Omental fat pad (tissue), 4 donors: Measurements from ENCODE around the gene ADAM12. TPM values are rescaled to one million over a fixed set of nuclear protein-coding genes. Genes with fewer than 3 reads are reported as not detected.
"Not testable (repeated sequence)": the region's sequence is repeated elsewhere in the genome, so short reads cannot be mapped to it uniquely, and the experiment has no call there.

Experiments used
- ATAC-seq: fragments of 150-250 bp; one replicate; pipeline ENCODE4 v1.9.1; 2016; ENCODE audit warnings: mild to moderate bottlenecking, moderate library complexity; ENCODE audit not compliant: low FRiP score
- DNase-seq: peaks from one replicate; pipeline ENCODE4 v3.0.0-alpha.2; 2019; ENCODE audit warnings: low spot score
- CTCF ChIP-seq, 3 donors: fragments of 450-650 bp; IDR thresholded peaks; one replicate each; pipeline ENCODE4 v1.5.1; 2016 to 2017; ENCODE audit warnings: antibody characterized with exemption in 3 of 3, mild to moderate bottlenecking in 3 of 3, moderate library complexity in 2 of 3
- total RNA-seq, 4 donors: library from RNA; depleted of rRNA; stranded (reverse); fragments of >200 nt; gene quantifications; one replicate each; pipeline ENCODE4 v1.1.0, GENCODE V29; 2016

ADAM12 gene
- total RNA-seq, 4 donors from 2014 or later = 4.9 to 24.4 (median 10.9) TPM

- no peak for DNase-seq
- ATAC-seq = no peak
- no peak for TF ChIP-seq CTCF (IDR thresholded peaks at IDR 0.05)
Observed at GRCh38 chr10:126353666-126354065, 34.6 kb downstream of the ADAM12 start.

GRCh38 chr10:126352453-126352852, 35.8 kb downstream of the ADAM12 start:
- ATAC-seq = no peak
- no peak for TF ChIP-seq CTCF (IDR thresholded peaks at IDR 0.05)
- DNase-seq = no peak

- TF ChIP-seq CTCF (IDR thresholded peaks at IDR 0.05) = no peak
- ATAC-seq (no peak), DNase-seq (no peak)
Observed at GRCh38 chr10:126351021-126351420, 37.3 kb downstream of the ADAM12 start.

- DNase-seq (no peak), ATAC-seq (no peak)
- no peak for TF ChIP-seq CTCF (IDR thresholded peaks at IDR 0.05)
Observed at GRCh38 chr10:126350216-126350992, 37.9 kb downstream of the ADAM12 start.

- ATAC-seq (no peak), DNase-seq (no peak)
- no peak for TF ChIP-seq CTCF (IDR thresholded peaks at IDR 0.05)
Observed at GRCh38 chr10:126349676-126350075, 38.6 kb downstream of the ADAM12 start.

- no peak for DNase-seq
- no peak for ATAC-seq
- TF ChIP-seq CTCF (IDR thresholded peaks at IDR 0.05) = no peak
Observed at GRCh38 chr10:126349101-126349500, 39.2 kb downstream of the ADAM12 start.

GRCh38 chr10:126343496-126343895, 44.8 kb downstream of the ADAM12 start:
- ATAC-seq, DNase-seq: not testable (repeated sequence)
